SK-N-MC (cell line): ENCODE results near the gene GHRH.

ENCODE experiments used
- DNase-seq: peaks from one replicate; pipeline ENCODE4 v3.0.0-alpha.2; 2011; ENCODE audit warnings: low read depth, low spot score
- H3K27ac ChIP-seq: fragments of 200-600 bp; sonication (generic); 2 replicates; pipeline ENCODE4 v1.5.1; 2016; ENCODE audit warnings: mixed run types
- H3K36me3 ChIP-seq: fragments of 200-600 bp; sonication (generic); 2 replicates; pipeline ENCODE4 v1.6.1; 2017; ENCODE audit warnings: antibody characterized with exemption, low read length, mixed read lengths; ENCODE audit not compliant: insufficient read depth
- H3K4me3 ChIP-seq: fragments of 200-600 bp; sonication (generic); 2 replicates; pipeline ENCODE4 v1.5.1; 2016
- H3K9ac ChIP-seq: fragments of 200-600 bp; sonication (generic); 2 replicates; pipeline ENCODE4 v1.8.0; 2017; ENCODE audit warnings: mixed run types, mixed read lengths; ENCODE audit not compliant: insufficient read length
- H3K9me3 ChIP-seq: fragments of 200-600 bp; sonication (generic); 2 replicates; pipeline ENCODE4 v1.6.1; 2017; ENCODE audit warnings: low read depth, mild to moderate bottlenecking, antibody characterized with exemption, low read length, moderate library complexity, mixed read lengths
- EZH2 ChIP-seq: fragments of 200-600 bp; sonication (generic); IDR thresholded peaks from one replicate; pipeline ENCODE4 v1.6.1; 2017; ENCODE audit warnings: antibody characterized with exemption
- FOXP2 ChIP-seq: optimal IDR thresholded peaks from 2 replicates; pipeline ENCODE3; 2011; ENCODE audit warnings: mild to moderate bottlenecking, moderate library complexity; ENCODE audit not compliant: insufficient read depth; ENCODE audit errors: extremely low read length, control extremely low read depth
- POLR2AphosphoS5 ChIP-seq: IDR thresholded peaks from 2 replicates; pipeline ENCODE4 v1.6.1; 2012; ENCODE audit warnings: mild to moderate bottlenecking, low read depth, low read length, borderline replicate concordance

GHRH gene

GRCh38 chr20:37301558-37301957 is 39.9 kb upstream of the GHRH start:
- H3K36me3 ChIP-seq: peaks cover 39% of the 10 kb centered on the region
- H3K9me3 ChIP-seq: no peaks in the 10 kb centered on the region
- DNase-seq: no peak
- H3K27ac ChIP-seq: no peak overlapping the region
- H3K9ac ChIP-seq: no peak overlapping the region
- no peak overlapping the region for H3K4me3 ChIP-seq
- TF ChIP-seq FOXP2 (no peak), EZH2 (no peak), POLR2AphosphoS5 (no peak)

DNA sequence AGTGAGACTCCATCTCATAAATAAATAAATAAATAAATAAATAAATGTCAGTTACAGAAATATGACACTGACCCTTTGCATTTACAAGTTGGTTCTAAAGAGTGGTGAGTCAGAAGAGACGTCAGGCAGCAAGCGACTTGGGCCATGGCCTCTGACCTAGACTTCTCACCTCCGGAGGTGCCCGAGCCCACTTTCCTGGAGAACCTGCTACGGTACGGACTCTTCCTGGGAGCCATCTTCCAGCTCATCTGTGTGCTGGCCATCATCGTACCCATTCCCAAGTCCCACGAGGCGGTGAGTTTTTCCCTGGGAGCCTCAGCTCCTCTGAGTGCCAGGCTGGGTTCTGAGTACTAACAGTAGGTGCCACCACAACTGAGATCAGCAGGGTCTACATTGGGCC is 39.5 kb upstream of the GHRH start:
- H3K36me3 ChIP-seq: peaks cover 39% of the 10 kb centered on the region
- H3K9ac ChIP-seq: no peak overlapping the region
- H3K4me3 ChIP-seq: no peak overlapping the region
- H3K27ac ChIP-seq: no peak overlapping the region
- DNase-seq: no peak
- no peaks in the 10 kb centered on the region for H3K9me3 ChIP-seq
- TF ChIP-seq EZH2 (no peak), FOXP2 (no peak), POLR2AphosphoS5 (no peak)

DNA sequence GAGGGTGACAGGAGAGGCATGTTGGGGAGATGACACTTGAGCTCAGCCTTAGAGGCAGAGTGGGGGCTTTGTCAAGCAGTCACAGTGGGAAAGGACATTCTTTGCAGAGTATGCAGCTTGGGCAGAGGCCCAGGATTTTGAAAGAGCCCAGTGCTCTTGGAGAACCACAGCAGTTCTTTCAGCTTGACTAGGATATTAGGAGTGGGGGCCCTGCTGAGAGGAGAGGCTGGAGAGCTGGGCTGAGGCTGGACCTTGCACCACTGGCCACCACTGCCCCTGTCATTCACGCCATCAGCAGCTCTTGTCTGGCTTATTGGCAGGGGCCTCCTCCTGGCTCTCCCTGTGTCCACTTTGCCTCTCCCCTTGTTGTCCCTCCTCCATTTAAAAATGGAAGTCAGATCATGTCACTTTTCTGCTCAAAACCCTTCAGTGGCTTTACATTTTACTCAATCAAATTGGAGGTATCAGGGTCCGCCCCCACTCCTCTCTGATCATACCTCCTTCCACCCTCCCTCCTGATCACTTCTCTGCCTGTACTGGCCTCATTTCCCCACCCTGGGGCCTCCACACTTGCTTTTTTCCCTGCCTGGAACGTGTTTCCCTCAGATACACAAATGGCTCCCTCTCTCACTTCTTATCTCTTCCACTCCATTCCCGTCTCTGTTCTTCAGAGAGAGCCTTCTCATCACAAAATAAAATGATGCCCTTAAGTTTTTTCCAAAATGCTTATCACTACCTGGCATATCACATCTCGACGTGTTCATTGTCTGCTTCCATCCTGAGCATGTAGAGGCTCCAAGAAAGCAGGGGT is 38.3 kb upstream of the GHRH start:
- no peak for DNase-seq
- Histone ChIP-seq H3K9me3 (no peaks in the 10 kb centered on the region), H3K9ac (no peak overlapping the region), H3K36me3 (peaks cover 39% of the 10 kb centered on the region), H3K4me3 (no peak overlapping the region), H3K27ac (no peak overlapping the region)
- TF ChIP-seq EZH2 (no peak), FOXP2 (no peak), POLR2AphosphoS5 (no peak)

GRCh38 chr20:37298190-37298939 is 36.8 kb upstream of the GHRH start:
- peaks cover 31% of the 10 kb centered on the region for H3K36me3 ChIP-seq
- TF ChIP-seq FOXP2 (no peak), POLR2AphosphoS5 (no peak), EZH2 (no peak)
- no peak overlapping the region for H3K27ac ChIP-seq
- H3K4me3 ChIP-seq: no peak overlapping the region
- no peak overlapping the region for H3K9ac ChIP-seq
- no peaks in the 10 kb centered on the region for H3K9me3 ChIP-seq
- DNase-seq: no peak

GRCh38 chr20:37297066-37297736 is 35.6 kb upstream of the GHRH start:
- H3K36me3 ChIP-seq: peaks cover 35% of the 10 kb centered on the region
- no peak overlapping the region for H3K9ac ChIP-seq
- H3K9me3 ChIP-seq: no peaks in the 10 kb centered on the region
- TF ChIP-seq POLR2AphosphoS5: no peak
- no peak for TF ChIP-seq EZH2
- no peak for TF ChIP-seq FOXP2
- H3K4me3 ChIP-seq: no peak overlapping the region
- no peak for DNase-seq
- no peak overlapping the region for H3K27ac ChIP-seq

DNA sequence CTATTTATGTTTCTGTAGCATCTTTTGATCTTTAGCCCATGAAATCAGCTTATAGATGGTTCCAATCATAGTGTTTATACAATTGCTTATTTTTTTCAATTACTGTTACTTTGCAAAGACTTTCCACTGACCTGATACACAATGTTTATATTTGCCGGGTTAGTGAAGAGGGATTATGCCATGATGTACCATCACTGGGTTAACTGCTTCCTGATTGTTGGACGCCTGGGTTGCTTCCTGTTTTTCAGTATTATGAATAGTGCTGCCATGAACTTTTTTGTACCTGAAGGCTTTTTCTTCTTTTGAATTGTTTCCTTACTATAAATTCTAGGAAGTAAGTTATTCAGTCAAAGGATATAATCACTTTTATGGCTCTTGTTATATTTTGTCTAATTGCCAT is 34.8 kb upstream of the GHRH start:
- Histone ChIP-seq H3K36me3 (peaks cover 35% of the 10 kb centered on the region), H3K9ac (no peak overlapping the region), H3K9me3 (no peaks in the 10 kb centered on the region), H3K27ac (no peak overlapping the region), H3K4me3 (no peak overlapping the region)
- DNase-seq: no peak
- no peak for TF ChIP-seq FOXP2
- no peak for TF ChIP-seq POLR2AphosphoS5
- no peak for TF ChIP-seq EZH2

DNA sequence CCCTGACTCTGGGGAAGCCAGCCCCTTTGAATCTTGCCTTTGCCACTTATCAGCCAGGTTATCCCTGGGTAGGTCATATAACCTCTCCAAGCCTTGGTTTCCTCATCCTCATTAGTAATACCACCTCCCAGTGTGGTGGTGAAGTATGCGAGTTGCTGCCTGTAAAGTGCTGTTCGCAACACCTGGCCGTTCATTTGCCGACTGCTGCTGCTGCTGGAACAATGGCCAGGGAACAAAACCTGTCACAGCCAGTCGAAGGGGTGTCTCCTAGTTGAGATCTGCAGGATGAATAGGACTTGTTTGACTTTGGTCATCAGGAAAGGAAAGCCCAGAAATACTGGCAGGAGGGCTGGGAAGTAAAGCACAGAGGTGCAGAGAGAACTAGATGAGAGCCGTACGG is 34.0 kb upstream of the GHRH start:
- Histone ChIP-seq H3K4me3 (no peak overlapping the region), H3K27ac (no peak overlapping the region), H3K36me3 (peaks cover 34% of the 10 kb centered on the region), H3K9me3 (no peaks in the 10 kb centered on the region), H3K9ac (no peak overlapping the region)
- no peak for DNase-seq
- TF ChIP-seq FOXP2 (no peak), POLR2AphosphoS5 (no peak), EZH2 (no peak)

- H3K36me3 ChIP-seq: peaks cover 34% of the 10 kb centered on the region
- DNase-seq: no peak
- no peaks in the 10 kb centered on the region for H3K9me3 ChIP-seq
- no peak overlapping the region for H3K4me3 ChIP-seq
- H3K9ac ChIP-seq: no peak overlapping the region
- TF ChIP-seq EZH2 (no peak), FOXP2 (no peak), POLR2AphosphoS5 (no peak)
- H3K27ac ChIP-seq: no peak overlapping the region
Measured at GRCh38 chr20:37295001-37295400, 33.4 kb upstream of the GHRH start.
